ENCODE measurements around the gene MBOAT7.

GRCh38 chr19:54158812-54159351, 30.5 kb downstream of the MBOAT7 start:
- no peak for TF ChIP-seq CTCF (IDR thresholded peaks at IDR 0.05)
- TF ChIP-seq POLR2A (IDR thresholded peaks at IDR 0.05) = no peak
